ENCODE results near the gene LPAR2. TPM values are rescaled to one million over a fixed set of nuclear protein-coding genes. Genes with fewer than 3 reads are reported as not detected.

Gene LPAR2
- polyA plus RNA-seq, 4 donors = 17.0 to 42.9 (median 28.8) TPM

GRCh38 chr19:19654441-19654840, 26.4 kb upstream of the LPAR2 start:
- DNase-seq (ENCODE audit: low read depth in 4 of 4, low spot score in 2 of 4) = no peak

- no peak for DNase-seq (ENCODE audit: low read depth in 4 of 4, low spot score in 2 of 4)
Measured at GRCh38 chr19:19653597-19654147, 25.7 kb upstream of the LPAR2 start.

- DNase-seq (ENCODE audit: low read depth in 4 of 4, low spot score in 2 of 4) = no peak
Measured at GRCh38 chr19:19652482-19653295, 24.7 kb upstream of the LPAR2 start.

- DNase-seq (ENCODE audit: low read depth in 4 of 4, low spot score in 2 of 4) = no peak
Measured at GRCh38 chr19:19651076-19651475, 23.1 kb upstream of the LPAR2 start.

GRCh38 chr19:19650331-19650730, 22.3 kb upstream of the LPAR2 start:
- DNase-seq (ENCODE audit: low read depth in 4 of 4, low spot score in 2 of 4) = no peak

- DNase-seq (ENCODE audit: low read depth in 4 of 4, low spot score in 2 of 4) = no peak
Measured at GRCh38 chr19:19649580-19649995, 21.6 kb upstream of the LPAR2 start.

GRCh38 chr19:19649155-19649554, 21.1 kb upstream of the LPAR2 start:
- DNase-seq (ENCODE audit: low read depth in 4 of 4, low spot score in 2 of 4) = no peak

GRCh38 chr19:19647037-19647835, 19.2 kb upstream of the LPAR2 start:
- DNase-seq (ENCODE audit: low read depth in 4 of 4, low spot score in 2 of 4) = no peak

GRCh38 chr19:19645233-19645870, 17.3 kb upstream of the LPAR2 start:
- DNase-seq (ENCODE audit: low read depth in 4 of 4, low spot score in 2 of 4) = no peak

- no peak for DNase-seq (ENCODE audit: low read depth in 4 of 4, low spot score in 2 of 4)
Measured at GRCh38 chr19:19644054-19644388, 16.0 kb upstream of the LPAR2 start.

- no peak for DNase-seq (ENCODE audit: low read depth in 4 of 4, low spot score in 2 of 4)
Measured at GRCh38 chr19:19643158-19644053, 15.4 kb upstream of the LPAR2 start, which contains the start of gene GMIP. Gene GMIP (minus strand): TSS chr19:19643657. CDS start chr19:19643529, 128 bp downstream.

GRCh38 chr19:19642506-19643157, 14.6 kb upstream of the LPAR2 start:
- DNase-seq (ENCODE audit: low read depth in 4 of 4, low spot score in 2 of 4) = no peak

GRCh38 chr19:19637523-19638251, 9.7 kb upstream of the LPAR2 start:
- no peak for DNase-seq (ENCODE audit: low read depth in 4 of 4, low spot score in 2 of 4)

GRCh38 chr19:19637186-19637522, 9.1 kb upstream of the LPAR2 start:
- no peak for DNase-seq (ENCODE audit: low read depth in 4 of 4, low spot score in 2 of 4)

GRCh38 chr19:19636573-19637185, 8.7 kb upstream of the LPAR2 start:
- no peak for DNase-seq (ENCODE audit: low read depth in 4 of 4, low spot score in 2 of 4)

- no peak for DNase-seq (ENCODE audit: low read depth in 4 of 4, low spot score in 2 of 4)
Measured at GRCh38 chr19:19635313-19635702, 7.3 kb upstream of the LPAR2 start.

GRCh38 chr19:19634516-19635312, 6.7 kb upstream of the LPAR2 start:
- DNase-seq (ENCODE audit: low read depth in 4 of 4, low spot score in 2 of 4) = no peak

Data from left renal cortex interstitium (tissue), 4 donors.